WI38 (cell line): ENCODE results near the gene PTOV1.

Experiments used
- H3K4me3 ChIP-seq: 2 replicates; pipeline ENCODE4 v1.5.1; 2011; ENCODE audit warnings: low read depth, mild to moderate bottlenecking, control low read depth, low read length
- CTCF ChIP-seq: IDR thresholded peaks from 2 replicates; pipeline ENCODE4 v1.5.1; 2012; ENCODE audit warnings: low read depth, mild to moderate bottlenecking, control low read depth, low read length

Gene PTOV1

GRCh38 chr19:49887665-49888509, 36.9 kb downstream of the PTOV1 start:
- no peak overlapping the region for H3K4me3 ChIP-seq
- TF ChIP-seq CTCF, result no peak

GRCh38 chr19:49888510-49888824, 37.5 kb downstream of the PTOV1 start:
- H3K4me3 ChIP-seq, result no peak overlapping the region
- TF ChIP-seq CTCF, result no peak

DNA sequence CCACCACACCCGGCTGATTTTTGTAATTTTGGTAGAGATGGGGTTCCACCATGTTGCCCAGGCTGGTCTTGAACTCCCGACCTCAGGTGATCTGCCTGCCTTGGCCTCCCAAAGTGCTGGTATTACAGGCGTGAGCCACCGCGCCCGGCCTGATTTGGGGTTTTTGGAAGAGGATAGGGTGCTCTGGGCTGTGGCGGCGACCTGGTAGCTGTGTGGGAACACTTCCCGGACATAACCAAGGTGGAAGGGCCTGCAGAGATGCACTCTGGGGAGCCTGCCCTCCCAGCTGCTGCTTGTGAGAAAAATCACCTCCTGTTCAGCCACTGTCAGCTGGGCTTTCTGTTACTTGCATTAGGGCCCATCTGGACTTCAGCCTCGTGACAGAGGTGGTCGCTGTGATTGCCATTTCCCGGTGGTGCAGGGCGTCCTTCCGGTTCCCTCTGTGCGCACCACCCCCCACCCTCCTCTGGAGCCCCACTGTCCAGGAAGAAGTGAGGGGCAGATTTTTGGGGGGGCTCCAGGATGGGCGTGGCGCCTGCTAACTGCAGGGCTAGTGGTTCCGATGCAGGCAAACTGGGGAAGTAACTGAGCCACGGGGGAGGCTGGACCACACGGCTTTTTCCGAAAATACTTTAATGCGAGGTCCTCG, 38.2 kb downstream of the PTOV1 start:
- no peak for TF ChIP-seq CTCF
- H3K4me3 ChIP-seq, result no peak overlapping the region

DNA sequence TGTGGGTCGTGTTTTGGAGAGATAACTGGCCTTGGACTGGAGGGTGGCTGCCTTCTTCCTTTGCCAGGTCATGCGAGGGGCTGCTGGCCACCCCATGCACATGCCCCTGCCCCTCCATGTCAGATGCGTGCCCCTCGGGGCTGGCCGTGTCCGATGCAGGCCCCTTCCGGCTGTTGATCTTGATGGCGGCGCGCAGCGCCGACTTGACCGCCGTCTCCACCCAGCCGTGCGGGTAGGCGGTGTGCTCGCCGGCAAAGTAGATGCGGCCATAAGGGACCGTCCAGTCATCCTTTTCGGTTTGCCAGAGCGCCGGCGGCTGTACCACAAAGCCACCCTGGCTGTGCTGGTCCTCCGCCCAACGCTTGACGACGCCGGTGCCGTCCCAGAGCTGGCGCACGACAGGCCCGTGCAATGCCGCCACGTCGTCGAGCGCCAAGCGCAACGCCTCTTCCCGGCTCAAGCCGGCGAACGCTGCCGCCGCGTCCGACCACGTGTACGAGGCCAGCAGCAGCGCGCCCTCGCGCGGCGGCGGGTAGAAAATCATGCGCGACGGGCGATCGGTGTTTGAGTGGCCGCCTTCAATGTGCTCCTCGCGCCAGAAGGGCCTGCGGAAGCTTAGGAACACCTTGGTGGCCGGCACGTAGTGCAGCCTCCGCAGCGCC, 38.9 kb downstream of the PTOV1 start:
- H3K4me3 ChIP-seq, result no peak overlapping the region
- TF ChIP-seq CTCF, result no peak

DNA sequence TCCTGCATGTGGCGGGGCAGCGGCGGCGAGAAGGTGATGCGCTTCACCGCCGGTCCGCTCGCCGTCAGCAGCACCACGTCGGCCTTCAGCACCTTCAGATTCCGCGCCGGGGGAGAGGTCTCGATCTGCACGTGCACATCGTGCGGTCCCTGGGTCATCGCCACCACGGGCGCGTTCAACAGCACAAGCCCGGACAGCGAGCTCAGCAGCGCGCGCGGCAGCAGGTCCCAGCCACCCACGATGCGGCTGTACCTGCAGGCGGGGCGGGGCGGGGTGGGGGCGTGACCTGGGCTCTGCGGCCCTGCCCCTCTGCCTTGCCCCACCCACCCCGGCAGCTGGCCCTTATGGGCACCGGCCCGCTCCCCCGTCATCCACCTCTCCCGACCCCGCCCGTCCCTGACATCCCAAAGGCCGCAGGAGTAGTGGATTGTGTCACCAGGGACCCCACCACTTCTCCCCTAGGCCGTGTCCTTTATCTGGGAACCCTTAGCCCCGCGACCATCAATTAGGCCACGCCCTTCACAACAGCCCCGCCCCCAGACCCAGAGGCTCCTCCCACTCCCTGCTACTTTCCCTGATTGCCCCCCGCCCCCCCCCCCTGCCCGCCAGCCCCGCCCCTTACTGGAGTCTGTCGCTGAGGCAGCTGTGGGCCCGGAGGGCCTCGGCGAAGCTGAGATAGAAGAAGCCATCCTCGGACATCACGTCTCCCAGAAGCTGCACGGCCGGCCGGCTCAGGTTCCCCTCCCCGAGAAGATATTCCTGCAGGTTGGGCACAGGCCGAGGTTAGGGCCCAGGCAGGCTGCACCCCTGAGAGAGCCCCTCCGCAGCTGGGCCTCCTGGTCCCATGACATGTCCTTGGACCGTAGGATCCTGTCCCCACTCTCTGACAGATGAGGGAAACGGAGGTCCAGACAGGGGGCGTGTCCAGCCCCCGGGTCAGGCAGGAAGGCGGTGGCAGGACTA, 39.7 kb downstream of the PTOV1 start:
- no peak overlapping the region for H3K4me3 ChIP-seq
- no peak for TF ChIP-seq CTCF

GRCh38 chr19:49891393-49891792, 40.4 kb downstream of the PTOV1 start:
- no peak for TF ChIP-seq CTCF
- H3K4me3 ChIP-seq, result no peak overlapping the region
